Measurements from ENCODE around the gene MAPK8IP3.

MAPK8IP3 gene

DNA sequence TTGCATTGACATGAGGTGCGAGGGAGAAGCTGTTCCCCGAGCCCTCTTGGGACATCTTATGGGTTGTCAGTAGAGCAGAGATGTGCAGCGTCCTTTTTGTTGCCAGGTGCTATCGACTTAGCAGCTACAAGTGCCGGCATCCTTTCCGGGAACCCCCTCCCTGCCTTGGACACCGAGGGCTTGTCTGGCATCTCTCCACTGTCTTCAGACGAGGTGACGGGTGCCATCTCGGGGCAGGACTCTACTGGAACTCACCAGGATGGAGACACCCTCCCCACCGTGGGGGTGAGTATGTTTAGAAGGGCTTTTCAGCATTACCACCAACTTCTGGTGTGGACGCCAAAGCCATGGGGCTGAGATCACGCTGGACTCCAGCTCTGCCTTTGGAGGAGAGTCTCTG, 39.7 kb upstream of the MAPK8IP3 start:
- no peak for TF ChIP-seq CTCF (IDR thresholded peaks at IDR 0.05)

DNA sequence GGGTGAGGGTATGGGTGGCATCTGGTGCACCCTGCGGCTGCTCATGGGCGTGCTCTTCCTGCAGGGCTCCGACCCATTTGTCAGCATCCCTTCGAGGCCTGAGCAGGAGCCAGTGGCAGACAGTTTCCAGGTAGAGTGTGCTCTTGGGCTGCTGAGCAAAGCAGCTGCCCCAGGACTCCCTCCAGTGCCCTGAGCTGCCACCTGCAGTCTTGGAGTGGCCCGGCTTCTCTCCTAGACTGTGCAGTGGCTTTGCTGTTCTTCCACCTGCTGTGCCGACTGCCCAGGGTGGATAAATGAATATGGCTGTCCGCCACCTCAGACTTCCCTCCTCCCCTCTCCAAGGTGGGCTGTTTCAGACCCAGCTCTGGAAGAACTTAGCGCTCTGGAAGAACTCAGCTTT, 38.7 kb upstream of the MAPK8IP3 start:
- no peak for TF ChIP-seq CTCF (IDR thresholded peaks at IDR 0.05)

GRCh38 chr16:1667916-1668315, 38.1 kb upstream of the MAPK8IP3 start:
- no peak for TF ChIP-seq CTCF (IDR thresholded peaks at IDR 0.05)

GRCh38 chr16:1668612-1669319, 37.2 kb upstream of the MAPK8IP3 start:
- TF ChIP-seq CTCF (IDR thresholded peaks at IDR 0.05), result no peak

GRCh38 chr16:1669698-1670097, 36.3 kb upstream of the MAPK8IP3 start:
- TF ChIP-seq CTCF (IDR thresholded peaks at IDR 0.05), result no peak

DNA sequence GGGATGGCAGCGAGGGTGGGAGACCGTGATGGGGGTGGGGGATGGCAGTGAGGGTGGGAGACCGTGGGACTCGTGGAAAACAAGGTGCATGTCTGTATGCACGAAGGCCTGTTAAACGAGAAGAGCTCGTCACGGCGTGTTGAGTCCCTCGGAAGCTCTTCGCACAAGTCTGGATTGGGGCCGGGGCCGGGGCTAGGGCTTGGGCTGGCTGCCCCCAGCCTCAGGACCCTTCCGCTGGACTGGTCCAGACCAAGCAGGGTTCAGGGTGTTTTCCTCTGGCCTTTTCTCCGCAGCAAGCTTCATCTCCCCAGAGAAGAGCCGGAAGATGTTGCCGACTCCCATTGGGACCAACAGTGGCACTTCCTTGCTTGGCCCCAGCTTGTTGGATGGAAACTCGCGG, 35.6 kb upstream of the MAPK8IP3 start:
- no peak for TF ChIP-seq CTCF (IDR thresholded peaks at IDR 0.05)

GRCh38 chr16:1670866-1671265, 35.1 kb upstream of the MAPK8IP3 start:
- TF ChIP-seq CTCF (IDR thresholded peaks at IDR 0.05), result no peak

Data from LNCAP (cell line).